GM12872 (cell line): ENCODE measurements around the gene ANKRD23.

Experiments used
- CTCF ChIP-seq: IDR thresholded peaks from 3 replicates; pipeline ENCODE4 v1.5.1; 2011; ENCODE audit warnings: low read depth, mild to moderate bottlenecking, low read length, moderate library complexity; ENCODE audit not compliant: insufficient read depth

Gene ANKRD23

GRCh38 chr2:96868555-96869280 lies 24.9 kb upstream of the ANKRD23 start:
- TF ChIP-seq CTCF = peak; percentile 67

GRCh38 chr2:96867756-96868554 lies 24.1 kb upstream of the ANKRD23 start:
- TF ChIP-seq CTCF = no peak

GRCh38 chr2:96866986-96867755 lies 23.4 kb upstream of the ANKRD23 start:
- no peak for TF ChIP-seq CTCF

GRCh38 chr2:96866586-96866985 lies 22.8 kb upstream of the ANKRD23 start:
- no peak for TF ChIP-seq CTCF

GRCh38 chr2:96866149-96866548 lies 22.3 kb upstream of the ANKRD23 start:
- no peak for TF ChIP-seq CTCF

- no peak for TF ChIP-seq CTCF
Observed at GRCh38 chr2:96865654-96866053, 21.8 kb upstream of the ANKRD23 start.

GRCh38 chr2:96864343-96865091 lies 20.7 kb upstream of the ANKRD23 start:
- no peak for TF ChIP-seq CTCF
